ENCODE results near the gene PLCB3. TPM values are rescaled to one million over a fixed set of nuclear protein-coding genes. Genes with fewer than 3 reads are reported as not detected.

The PLCB3 gene
- total RNA-seq, 1 donor from 2014 or later: 48.7 TPM

DNA sequence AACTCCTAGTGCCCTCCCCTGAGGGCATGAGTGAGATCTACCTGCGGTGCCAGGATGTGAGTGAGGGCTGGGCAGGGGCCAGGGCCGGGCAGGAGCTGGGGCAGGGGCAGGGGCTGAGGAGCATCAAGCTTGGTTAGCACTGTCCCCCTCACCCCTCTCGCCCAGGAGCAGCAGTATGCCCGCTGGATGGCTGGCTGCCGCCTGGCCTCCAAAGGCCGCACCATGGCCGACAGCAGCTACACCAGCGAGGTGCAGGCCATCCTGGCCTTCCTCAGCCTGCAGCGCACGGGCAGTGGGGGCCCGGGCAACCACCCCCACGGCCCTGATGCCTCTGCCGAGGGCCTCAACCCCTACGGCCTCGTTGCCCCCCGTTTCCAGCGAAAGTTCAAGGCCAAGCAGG is 31.1 kb upstream of the PLCB3 start:
- Mint-ChIP-seq H3K27me3 (ENCODE audit: low read depth, unreplicated experiment) (no peaks in the 10 kb centered on the region), H3K4me1 (ENCODE audit: low read depth, unreplicated experiment) (peaks cover 6% of the 10 kb centered on the region), H3K36me3 (ENCODE audit: low read depth, unreplicated experiment) (peaks cover 8% of the 10 kb centered on the region), H3K27ac (ENCODE audit: unreplicated experiment) (no peak overlapping the region), H3K9me3 (ENCODE audit: unreplicated experiment) (no peaks in the 10 kb centered on the region), H3K4me3 (ENCODE audit: unreplicated experiment) (no peak overlapping the region)
- H3K9ac ChIP-seq (ENCODE audit: low read length): no peak overlapping the region
- DNase-seq (ENCODE audit: low read depth): no peak
- H3K27me3 ChIP-seq (ENCODE audit: insufficient read depth, low read length): no peaks in the 10 kb centered on the region
- no peaks in the 10 kb centered on the region for H4K20me1 ChIP-seq (ENCODE audit: insufficient read depth, low read length)
- H3K4me2 ChIP-seq (ENCODE audit: low read length): no peak overlapping the region
- H3K79me2 ChIP-seq (ENCODE audit: insufficient read depth, low read length): peaks cover 3% of the 10 kb centered on the region
- no peaks in the 10 kb centered on the region for H3K36me3 ChIP-seq (ENCODE audit: insufficient read depth, low read length)
- peaks cover 10% of the 10 kb centered on the region for H3K4me1 ChIP-seq (ENCODE audit: insufficient read depth, low read length)
- FAIRE-seq: no peak
- no peak overlapping the region for H3K27ac ChIP-seq (ENCODE audit: low read depth, low read length)
- H3K9me3 ChIP-seq (ENCODE audit: insufficient read depth, low read depth, low read length): no peaks in the 10 kb centered on the region
- no peak overlapping the region for H3K4me3 ChIP-seq (ENCODE audit: insufficient read depth, low read depth, low read length)
- H2AFZ ChIP-seq (ENCODE audit: low read depth, low read length): no peak overlapping the region
- no peak for TF ChIP-seq EZH2 (IDR thresholded peaks at IDR 0.05; ENCODE audit: insufficient read depth, low read length)
- TF ChIP-seq CTCF (IDR thresholded peaks at IDR 0.05; ENCODE audit: insufficient read depth, low read depth, low read length): no peak

DNA sequence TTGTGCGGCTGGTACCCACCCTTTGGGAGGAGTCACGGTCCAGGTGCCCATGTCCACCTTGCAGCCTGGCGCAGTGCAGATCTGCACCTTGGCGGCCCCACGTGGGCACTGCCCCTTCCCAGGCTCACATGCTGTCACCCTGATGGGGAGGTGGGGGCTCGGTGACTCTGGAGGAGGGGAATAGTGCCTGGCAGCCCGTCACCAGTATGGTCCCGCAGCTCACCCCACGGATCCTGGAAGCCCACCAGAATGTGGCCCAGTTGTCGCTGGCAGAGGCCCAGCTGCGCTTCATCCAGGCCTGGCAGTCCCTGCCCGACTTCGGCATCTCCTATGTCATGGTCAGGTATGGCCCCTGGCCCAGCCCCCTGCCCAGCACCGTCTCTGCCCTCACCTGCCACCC is 30.5 kb upstream of the PLCB3 start:
- FAIRE-seq (no peak), DNase-seq (ENCODE audit: low read depth) (no peak)
- Histone ChIP-seq H3K27ac (ENCODE audit: low read depth, low read length) (no peak overlapping the region), H3K4me3 (ENCODE audit: insufficient read depth, low read depth, low read length) (no peak overlapping the region), H3K4me1 (ENCODE audit: insufficient read depth, low read length) (peaks cover 13% of the 10 kb centered on the region), H4K20me1 (ENCODE audit: insufficient read depth, low read length) (no peaks in the 10 kb centered on the region), H3K9me3 (ENCODE audit: insufficient read depth, low read depth, low read length) (no peaks in the 10 kb centered on the region), H2AFZ (ENCODE audit: low read depth, low read length) (no peak overlapping the region), H3K9ac (ENCODE audit: low read length) (no peak overlapping the region), H3K36me3 (ENCODE audit: insufficient read depth, low read length) (no peaks in the 10 kb centered on the region), H3K79me2 (ENCODE audit: insufficient read depth, low read length) (peaks cover 8% of the 10 kb centered on the region), H3K27me3 (ENCODE audit: insufficient read depth, low read length) (no peaks in the 10 kb centered on the region), H3K4me2 (ENCODE audit: low read length) (no peak overlapping the region)
- Mint-ChIP-seq H3K27me3 (ENCODE audit: low read depth, unreplicated experiment) (no peaks in the 10 kb centered on the region), H3K9me3 (ENCODE audit: unreplicated experiment) (no peaks in the 10 kb centered on the region), H3K36me3 (ENCODE audit: low read depth, unreplicated experiment) (peaks cover 8% of the 10 kb centered on the region), H3K27ac (ENCODE audit: unreplicated experiment) (no peak overlapping the region), H3K4me3 (ENCODE audit: unreplicated experiment) (no peak overlapping the region), H3K4me1 (ENCODE audit: low read depth, unreplicated experiment) (peaks cover 5% of the 10 kb centered on the region)
- TF ChIP-seq EZH2 (IDR thresholded peaks at IDR 0.05; ENCODE audit: insufficient read depth, low read length) (no peak), CTCF (IDR thresholded peaks at IDR 0.05; ENCODE audit: insufficient read depth, low read depth, low read length) (no peak)

DNA sequence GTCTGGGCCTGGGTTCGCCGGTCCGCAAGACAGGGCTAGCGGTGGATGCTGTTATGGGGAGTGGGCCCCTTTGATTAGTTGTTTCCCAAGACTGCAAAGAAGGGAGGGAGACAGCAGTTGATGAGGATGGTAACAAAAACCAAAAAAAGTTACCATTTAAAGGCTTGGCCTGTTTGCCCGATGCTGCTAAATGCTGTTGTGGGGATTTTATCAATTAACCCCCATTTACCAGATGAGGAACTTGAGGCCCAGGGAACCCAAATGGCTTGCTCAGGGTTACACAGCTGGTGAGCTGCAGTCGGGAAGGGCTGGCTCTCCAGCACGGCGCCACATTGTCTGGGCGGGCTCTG is 28.7 kb upstream of the PLCB3 start:
- TF ChIP-seq CTCF (IDR thresholded peaks at IDR 0.05; ENCODE audit: insufficient read depth, low read depth, low read length) (no peak), EZH2 (IDR thresholded peaks at IDR 0.05; ENCODE audit: insufficient read depth, low read length) (no peak)
- no peak for FAIRE-seq
- H3K27ac Mint-ChIP-seq (ENCODE audit: unreplicated experiment): no peak overlapping the region
- no peak overlapping the region for H3K4me3 ChIP-seq (ENCODE audit: insufficient read depth, low read depth, low read length)
- H3K9ac ChIP-seq (ENCODE audit: low read length): no peak overlapping the region
- H3K4me1 Mint-ChIP-seq (ENCODE audit: low read depth, unreplicated experiment): peaks cover 11% of the 10 kb centered on the region
- DNase-seq (ENCODE audit: low read depth): no peak
- H3K9me3 Mint-ChIP-seq (ENCODE audit: unreplicated experiment): no peaks in the 10 kb centered on the region
- H3K36me3 Mint-ChIP-seq (ENCODE audit: low read depth, unreplicated experiment): peaks cover 5% of the 10 kb centered on the region
- H4K20me1 ChIP-seq (ENCODE audit: insufficient read depth, low read length): peaks cover 3% of the 10 kb centered on the region
- no peaks in the 10 kb centered on the region for H3K27me3 Mint-ChIP-seq (ENCODE audit: low read depth, unreplicated experiment)
- H3K4me2 ChIP-seq (ENCODE audit: low read length): no peak overlapping the region
- H3K4me1 ChIP-seq (ENCODE audit: insufficient read depth, low read length): peaks cover 26% of the 10 kb centered on the region
- H3K9me3 ChIP-seq (ENCODE audit: insufficient read depth, low read depth, low read length): no peaks in the 10 kb centered on the region
- H3K4me3 Mint-ChIP-seq (ENCODE audit: unreplicated experiment): no peak overlapping the region
- H3K27ac ChIP-seq (ENCODE audit: low read depth, low read length): no peak overlapping the region
- no peaks in the 10 kb centered on the region for H3K27me3 ChIP-seq (ENCODE audit: insufficient read depth, low read length)
- H2AFZ ChIP-seq (ENCODE audit: low read depth, low read length): no peak overlapping the region
- H3K36me3 ChIP-seq (ENCODE audit: insufficient read depth, low read length): no peaks in the 10 kb centered on the region
- H3K79me2 ChIP-seq (ENCODE audit: insufficient read depth, low read length): peaks cover 24% of the 10 kb centered on the region

Data from astrocyte (in vitro differentiated cells and primary cell).